Measurements from ENCODE around the gene TMEM108.

DNA sequence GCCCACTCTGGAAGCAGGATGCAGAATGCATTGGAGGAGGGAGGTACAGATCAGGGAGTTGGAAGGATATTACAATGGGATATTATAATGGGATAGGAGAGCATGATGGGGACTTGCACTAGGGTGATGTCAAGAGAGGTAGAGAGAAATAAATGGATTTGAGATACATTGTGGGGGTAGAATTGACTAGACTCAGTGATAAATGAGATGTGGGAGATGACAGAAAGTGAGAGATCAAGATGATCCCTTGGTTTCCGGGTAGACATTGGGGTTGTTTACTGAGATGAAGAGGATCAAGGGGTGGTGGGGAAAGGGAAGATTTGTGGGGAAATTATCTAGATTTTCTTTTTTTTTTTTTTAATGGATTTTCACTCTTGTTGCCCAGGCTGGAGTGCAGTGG is 404.3 kb downstream of the TMEM108 start:
- no peak for TF ChIP-seq POLR2AphosphoS5 (IDR thresholded peaks at IDR 0.05; ENCODE audit: low read depth, low read length)
- TF ChIP-seq, protein P1, sequence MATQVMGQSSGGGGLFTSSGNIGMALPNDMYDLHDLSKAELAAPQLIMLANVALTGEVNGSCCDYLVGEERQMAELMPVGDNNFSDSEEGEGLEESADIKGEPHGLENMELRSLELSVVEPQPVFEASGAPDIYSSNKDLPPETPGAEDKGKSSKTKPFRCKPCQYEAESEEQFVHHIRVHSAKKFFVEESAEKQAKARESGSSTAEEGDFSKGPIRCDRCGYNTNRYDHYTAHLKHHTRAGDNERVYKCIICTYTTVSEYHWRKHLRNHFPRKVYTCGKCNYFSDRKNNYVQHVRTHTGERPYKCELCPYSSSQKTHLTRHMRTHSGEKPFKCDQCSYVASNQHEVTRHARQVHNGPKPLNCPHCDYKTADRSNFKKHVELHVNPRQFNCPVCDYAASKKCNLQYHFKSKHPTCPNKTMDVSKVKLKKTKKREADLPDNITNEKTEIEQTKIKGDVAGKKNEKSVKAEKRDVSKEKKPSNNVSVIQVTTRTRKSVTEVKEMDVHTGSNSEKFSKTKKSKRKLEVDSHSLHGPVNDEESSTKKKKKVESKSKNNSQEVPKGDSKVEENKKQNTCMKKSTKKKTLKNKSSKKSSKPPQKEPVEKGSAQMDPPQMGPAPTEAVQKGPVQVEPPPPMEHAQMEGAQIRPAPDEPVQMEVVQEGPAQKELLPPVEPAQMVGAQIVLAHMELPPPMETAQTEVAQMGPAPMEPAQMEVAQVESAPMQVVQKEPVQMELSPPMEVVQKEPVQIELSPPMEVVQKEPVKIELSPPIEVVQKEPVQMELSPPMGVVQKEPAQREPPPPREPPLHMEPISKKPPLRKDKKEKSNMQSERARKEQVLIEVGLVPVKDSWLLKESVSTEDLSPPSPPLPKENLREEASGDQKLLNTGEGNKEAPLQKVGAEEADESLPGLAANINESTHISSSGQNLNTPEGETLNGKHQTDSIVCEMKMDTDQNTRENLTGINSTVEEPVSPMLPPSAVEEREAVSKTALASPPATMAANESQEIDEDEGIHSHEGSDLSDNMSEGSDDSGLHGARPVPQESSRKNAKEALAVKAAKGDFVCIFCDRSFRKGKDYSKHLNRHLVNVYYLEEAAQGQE (IDR thresholded peaks at IDR 0.05; ENCODE audit: insufficient read depth in 1 of 2, low read depth in 2 of 2, low read length in 2 of 2) = no peak
- no peak for TF ChIP-seq TAF1 (IDR thresholded peaks at IDR 0.05; ENCODE audit: borderline replicate concordance, insufficient read depth, low read length)
